Measurements from ENCODE around the gene PLGRKT. TPM values are rescaled to one million over a fixed set of nuclear protein-coding genes. Genes with fewer than 3 reads are reported as not detected.

Gene PLGRKT
- total RNA-seq, 2 experiments from 2014 or later, result 27.3 to 27.5 TPM

Other genes starting within 250 kb of the PLGRKT start
- not detected for gene INSL4, start 206.5 kb downstream of the PLGRKT start, total RNA-seq
- 1 to 10 TPM; 2.8 to 5.1 TPM for gene RLN2, start 133.2 kb downstream of the PLGRKT start, total RNA-seq
- gene RLN1, start 98.0 kb downstream of the PLGRKT start, total RNA-seq, result 1 to 10 TPM in 1 of 2 experiments, under 1 TPM in 1; 0.91 to 1.1 TPM
- 10 to 100 TPM; 22.0 to 24.6 TPM for gene CD274, start 12.6 kb upstream of the PLGRKT start, total RNA-seq
- gene PDCD1LG2, start 72.6 kb upstream of the PLGRKT start, total RNA-seq, result under 1 TPM in 1 of 2 experiments, not detected in 1; 0.08 TPM
- gene RIC1, start 191.2 kb upstream of the PLGRKT start, total RNA-seq, result 10 to 100 TPM; 15.2 TPM

All from activated naive CD8-positive, alpha-beta T cell treated with anti-CD3 and anti-CD28 coated beads for 36 hours (primary cell).